GM18870 (cell line): ENCODE data around the gene GNMT.
"Not testable (repeated sequence)": the region's sequence is repeated elsewhere in the genome, so short reads cannot be mapped to it uniquely, and the experiment has no call there.

Experiments used
- ATAC-seq: cut with Tn5 transposase; IDR thresholded peaks from one replicate; pipeline ENCODE4 v1.9.1; 2021; ENCODE audit warnings: moderate library complexity; ENCODE audit not compliant: unreplicated experiment

Gene GNMT

DNA sequence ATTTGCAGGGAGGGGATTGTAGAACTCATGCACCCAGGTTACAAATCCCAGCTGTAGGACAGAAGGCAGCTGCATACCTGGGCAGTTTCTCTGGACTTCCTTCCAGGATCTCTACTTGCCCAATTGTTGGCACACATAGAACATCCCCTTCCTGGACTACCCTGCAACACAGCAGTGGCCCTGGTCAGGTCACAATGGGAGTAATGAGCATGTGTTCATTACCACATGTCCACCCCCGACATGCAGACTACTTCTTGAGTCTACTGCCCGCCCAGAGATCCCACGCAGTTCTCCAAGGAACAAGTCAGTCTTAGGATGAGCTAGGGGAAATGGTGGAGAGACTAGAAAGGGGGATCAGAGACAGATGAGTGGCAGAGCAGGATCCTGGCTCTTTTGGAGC, 13.4 kb downstream of the GNMT start:
- no peak for ATAC-seq

GRCh38 chr6:42974919-42975505, 14.5 kb downstream of the GNMT start:
- ATAC-seq, result no peak

- ATAC-seq, result no peak
Measured at GRCh38 chr6:42978487-42978838, 17.9 kb downstream of the GNMT start.

- ATAC-seq, result no peak
Measured at GRCh38 chr6:42978839-42979522, 18.4 kb downstream of the GNMT start, which contains the start of gene PEX6. TSS of gene PEX6 (minus strand) at chr6:42979181. CDS start at chr6:42979150, 31 bp downstream.

DNA sequence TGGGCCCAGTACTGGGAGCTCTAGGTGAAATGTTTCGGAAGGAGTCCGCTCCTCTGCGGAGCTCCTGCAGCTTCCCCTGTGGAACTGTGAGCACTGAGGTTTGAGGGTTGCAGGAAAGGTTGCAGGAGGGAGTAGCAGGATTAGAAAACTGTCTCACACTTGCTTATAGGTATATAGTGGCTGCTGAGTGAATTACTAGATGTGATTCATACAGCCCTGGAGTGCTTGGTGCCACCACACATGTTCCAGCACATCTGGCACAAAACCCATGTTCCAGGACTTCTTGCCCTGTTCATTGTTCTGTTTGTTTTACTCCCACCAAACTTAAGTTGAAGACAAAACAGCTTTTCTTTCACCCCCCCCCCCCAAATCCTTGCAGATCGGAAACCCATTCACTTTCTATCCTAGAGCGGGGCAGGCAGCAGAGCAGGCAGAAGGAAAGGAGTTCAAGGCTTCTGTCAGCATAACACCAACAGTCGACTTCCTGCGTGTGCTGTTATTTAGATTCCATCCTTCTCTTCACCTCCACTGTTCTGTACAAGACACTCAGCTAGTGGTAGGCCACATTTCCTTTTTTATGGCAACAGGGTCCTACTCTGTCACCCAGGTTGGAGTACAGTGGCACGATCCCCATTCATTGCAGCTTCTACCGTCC, 19.1 kb downstream of the GNMT start:
- ATAC-seq, result no peak

DNA sequence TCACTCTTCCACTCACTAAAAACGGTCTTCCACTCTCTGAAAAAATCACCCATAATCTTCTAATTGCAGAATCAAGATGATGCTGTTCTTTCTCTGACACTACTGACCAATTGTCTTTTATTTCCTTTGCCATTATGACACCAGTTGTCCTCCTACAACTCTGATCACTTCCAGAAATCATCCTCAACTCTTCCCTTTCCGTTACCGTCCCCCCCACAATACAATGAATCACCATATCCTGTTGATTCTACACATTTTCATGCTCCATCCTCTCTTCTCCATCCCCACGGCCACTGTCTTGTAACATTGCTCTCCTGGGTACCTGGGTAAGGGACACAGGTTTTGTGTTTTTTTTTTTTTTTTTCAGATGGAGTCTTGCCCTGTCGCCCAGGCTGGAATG, 21.3 kb downstream of the GNMT start:
- no peak for ATAC-seq

GRCh38 chr6:42984001-42984923, 23.7 kb downstream of the GNMT start, which contains the start of gene PPP2R5D:
TSS of gene PPP2R5D (plus strand) at chr6:42984570. CDS start at chr6:42984678, 108 bp downstream.
- ATAC-seq, result peak; percentile 89

GRCh38 chr6:42984924-42985475, 24.4 kb downstream of the GNMT start:
- ATAC-seq, result no peak

- ATAC-seq, result no peak
Measured at GRCh38 chr6:42987533-42988451, 27.2 kb downstream of the GNMT start.

GRCh38 chr6:42988486-42989020, 28.0 kb downstream of the GNMT start:
- no peak for ATAC-seq

DNA sequence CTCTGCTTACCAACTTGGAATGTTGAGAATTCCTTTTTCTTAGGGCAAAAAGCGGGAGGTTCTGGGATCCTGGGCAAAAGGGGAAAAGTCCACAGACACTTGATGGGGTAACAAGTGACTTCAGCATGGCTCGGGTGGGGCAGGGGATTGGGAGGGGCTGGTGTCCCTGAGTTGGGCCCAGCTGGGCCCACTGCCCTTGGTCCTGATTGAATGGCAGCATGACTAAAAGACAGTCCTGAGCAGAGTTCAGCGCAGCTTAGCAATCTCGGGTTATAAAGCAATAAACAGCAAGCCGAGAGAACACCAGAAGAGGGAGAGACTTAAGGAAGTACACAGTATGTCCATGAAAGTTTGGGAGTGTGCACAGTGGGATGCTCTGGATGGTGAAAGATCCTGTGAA, 29.4 kb downstream of the GNMT start:
- no peak for ATAC-seq

GRCh38 chr6:42993445-42993844, 32.9 kb downstream of the GNMT start:
- no peak for ATAC-seq

DNA sequence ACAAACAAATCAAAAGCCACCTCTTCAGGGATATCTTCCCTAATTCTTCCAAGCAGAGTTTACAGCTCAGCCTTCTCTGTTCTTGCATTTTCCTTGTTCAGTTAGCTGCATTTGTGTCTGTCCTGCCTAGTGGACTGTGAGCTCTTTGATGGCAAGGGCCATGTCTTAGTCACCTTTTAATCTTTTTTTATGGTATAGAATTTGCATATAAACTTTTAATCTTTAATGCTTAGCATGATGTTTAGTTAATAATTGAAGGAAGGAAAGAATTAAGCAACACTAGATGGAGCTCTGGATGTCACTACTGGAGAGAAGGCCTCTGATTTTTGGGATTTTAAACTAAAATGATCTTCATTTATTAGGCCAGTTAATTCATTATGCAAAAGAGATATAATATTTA, 36.0 kb downstream of the GNMT start:
- ATAC-seq, result no peak

DNA sequence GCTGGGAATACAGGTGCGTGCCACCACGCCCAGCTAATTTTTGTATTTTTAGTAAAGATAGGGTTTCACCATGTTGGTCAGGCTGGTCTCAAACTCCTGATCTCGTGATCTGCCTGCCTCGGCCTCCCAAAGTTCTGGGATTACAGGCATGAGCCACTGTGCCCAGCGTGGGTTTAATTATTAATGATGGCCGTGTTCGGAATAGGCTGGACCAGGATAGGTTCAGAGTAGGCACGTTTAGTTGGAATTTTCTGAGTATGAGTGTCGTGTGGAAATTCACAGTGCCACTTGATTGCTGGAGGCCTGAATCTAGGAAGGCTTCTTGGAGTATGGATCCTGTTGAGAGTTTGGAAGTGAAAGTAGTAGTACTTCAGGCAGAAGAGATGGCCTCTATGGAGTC, 37.7 kb downstream of the GNMT start:
- ATAC-seq, result not testable (repeated sequence)

GRCh38 chr6:43001843-43002242, 41.3 kb downstream of the GNMT start:
- no peak for ATAC-seq

GRCh38 chr6:43005844-43006243, 45.3 kb downstream of the GNMT start:
- ATAC-seq, result no peak

DNA sequence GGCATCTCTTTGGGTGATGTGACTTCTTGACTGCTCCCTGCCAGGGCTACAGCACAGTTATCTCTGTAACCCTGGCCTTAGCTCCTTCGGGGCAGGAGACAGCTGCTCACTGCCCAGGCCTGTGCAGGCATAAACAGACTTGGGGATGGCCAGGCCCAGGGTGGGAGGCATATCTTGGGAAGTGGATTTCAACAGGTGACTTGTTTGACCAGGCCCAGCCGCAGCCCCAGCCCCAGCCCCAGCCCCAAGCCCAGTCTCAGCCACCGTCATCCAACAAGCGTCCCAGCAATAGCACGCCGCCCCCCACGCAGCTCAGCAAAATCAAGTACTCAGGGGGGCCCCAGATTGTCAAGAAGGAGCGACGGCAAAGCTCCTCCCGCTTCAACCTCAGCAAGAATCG, 45.7 kb downstream of the GNMT start:
- no peak for ATAC-seq

GRCh38 chr6:43007126-43007525, 46.6 kb downstream of the GNMT start:
- ATAC-seq, result no peak

GRCh38 chr6:43009124-43009523, 48.6 kb downstream of the GNMT start:
- ATAC-seq, result no peak

- ATAC-seq, result no peak
Measured at GRCh38 chr6:43011207-43011606, 50.7 kb downstream of the GNMT start.
